ENCODE results near the gene ZNF438.

ZNF438 gene

GRCh38 chr10:31075434-31075833 lies 43.8 kb upstream of the ZNF438 start:
- H4K20me1 ChIP-seq (ENCODE audit: insufficient read depth) = no peaks in the 10 kb centered on the region
- no peak overlapping the region for H3K4me2 ChIP-seq
- H3K4me3 ChIP-seq (IDR thresholded peaks at IDR 0.05; ENCODE audit: insufficient read depth, low read depth, low read length) = no peak overlapping the region
- H3K9ac ChIP-seq = no peak overlapping the region
- no peak for TF ChIP-seq CTCF (conservative IDR thresholded peaks at IDR 0.05; ENCODE audit: low read depth, low read length)
- H3K4me1 ChIP-seq (ENCODE audit: low read depth, poor library complexity, severe bottlenecking) = no peaks in the 10 kb centered on the region
- H3K27me3 ChIP-seq (ENCODE audit: insufficient read depth, low read depth) = no peaks in the 10 kb centered on the region
- no peak overlapping the region for H2AFZ ChIP-seq (ENCODE audit: low read depth)
- no peaks in the 10 kb centered on the region for H3K36me3 ChIP-seq (ENCODE audit: insufficient read depth)
- H3K27ac ChIP-seq = no peak overlapping the region
- H3K79me2 ChIP-seq (ENCODE audit: insufficient read depth, low read depth) = no peaks in the 10 kb centered on the region

GRCh38 chr10:31074722-31075086 lies 43.0 kb upstream of the ZNF438 start:
- Histone ChIP-seq H3K79me2 (ENCODE audit: insufficient read depth, low read depth) (no peaks in the 10 kb centered on the region), H2AFZ (ENCODE audit: low read depth) (no peak overlapping the region), H3K9ac (no peak overlapping the region), H3K36me3 (ENCODE audit: insufficient read depth) (no peaks in the 10 kb centered on the region), H3K4me2 (no peak overlapping the region), H3K27ac (no peak overlapping the region), H3K4me1 (ENCODE audit: low read depth, poor library complexity, severe bottlenecking) (no peaks in the 10 kb centered on the region), H3K27me3 (ENCODE audit: insufficient read depth, low read depth) (no peaks in the 10 kb centered on the region), H4K20me1 (ENCODE audit: insufficient read depth) (no peaks in the 10 kb centered on the region), H3K4me3 (IDR thresholded peaks at IDR 0.05; ENCODE audit: insufficient read depth, low read depth, low read length) (no peak overlapping the region)
- TF ChIP-seq CTCF (conservative IDR thresholded peaks at IDR 0.05; ENCODE audit: low read depth, low read length) = no peak

GRCh38 chr10:31073996-31074721 lies 42.5 kb upstream of the ZNF438 start:
- H3K9ac ChIP-seq = no peak overlapping the region
- H2AFZ ChIP-seq (ENCODE audit: low read depth) = no peak overlapping the region
- H3K4me3 ChIP-seq (IDR thresholded peaks at IDR 0.05; ENCODE audit: insufficient read depth, low read depth, low read length) = no peak overlapping the region
- no peaks in the 10 kb centered on the region for H3K27me3 ChIP-seq (ENCODE audit: insufficient read depth, low read depth)
- H3K27ac ChIP-seq = no peak overlapping the region
- H3K4me2 ChIP-seq = no peak overlapping the region
- no peaks in the 10 kb centered on the region for H3K4me1 ChIP-seq (ENCODE audit: low read depth, poor library complexity, severe bottlenecking)
- no peaks in the 10 kb centered on the region for H3K79me2 ChIP-seq (ENCODE audit: insufficient read depth, low read depth)
- TF ChIP-seq CTCF (conservative IDR thresholded peaks at IDR 0.05; ENCODE audit: low read depth, low read length) = no peak
- H4K20me1 ChIP-seq (ENCODE audit: insufficient read depth) = no peaks in the 10 kb centered on the region
- no peaks in the 10 kb centered on the region for H3K36me3 ChIP-seq (ENCODE audit: insufficient read depth)

- Histone ChIP-seq H2AFZ (ENCODE audit: low read depth) (no peak overlapping the region), H3K4me1 (ENCODE audit: low read depth, poor library complexity, severe bottlenecking) (no peaks in the 10 kb centered on the region), H3K27me3 (ENCODE audit: insufficient read depth, low read depth) (no peaks in the 10 kb centered on the region), H3K9ac (no peak overlapping the region), H3K36me3 (ENCODE audit: insufficient read depth) (no peaks in the 10 kb centered on the region), H4K20me1 (ENCODE audit: insufficient read depth) (no peaks in the 10 kb centered on the region), H3K79me2 (ENCODE audit: insufficient read depth, low read depth) (no peaks in the 10 kb centered on the region), H3K4me3 (IDR thresholded peaks at IDR 0.05; ENCODE audit: insufficient read depth, low read depth, low read length) (no peak overlapping the region), H3K4me2 (no peak overlapping the region), H3K27ac (no peak overlapping the region)
- no peak for TF ChIP-seq CTCF (conservative IDR thresholded peaks at IDR 0.05; ENCODE audit: low read depth, low read length)
Measured at GRCh38 chr10:31073211-31073610, 41.5 kb upstream of the ZNF438 start.
